Hair follicle dermal papilla cell (primary cell): Measurements from ENCODE around the gene TRABD. TPM values are rescaled to one million over a fixed set of nuclear protein-coding genes. Genes with fewer than 3 reads are reported as not detected.

Experiments used
- total RNA-seq: library from RNA; depleted of rRNA; stranded (reverse); fragments of >200 nt; gene quantifications from 2 replicates; pipeline ENCODE4 v1.2.3, GENCODE V29; 2012

The TRABD gene, protein sequence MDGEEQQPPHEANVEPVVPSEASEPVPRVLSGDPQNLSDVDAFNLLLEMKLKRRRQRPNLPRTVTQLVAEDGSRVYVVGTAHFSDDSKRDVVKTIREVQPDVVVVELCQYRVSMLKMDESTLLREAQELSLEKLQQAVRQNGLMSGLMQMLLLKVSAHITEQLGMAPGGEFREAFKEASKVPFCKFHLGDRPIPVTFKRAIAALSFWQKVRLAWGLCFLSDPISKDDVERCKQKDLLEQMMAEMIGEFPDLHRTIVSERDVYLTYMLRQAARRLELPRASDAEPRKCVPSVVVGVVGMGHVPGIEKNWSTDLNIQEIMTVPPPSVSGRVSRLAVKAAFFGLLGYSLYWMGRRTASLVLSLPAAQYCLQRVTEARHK
- total RNA-seq = 22.5 and 23.2 TPM in 2 replicates

DNA sequence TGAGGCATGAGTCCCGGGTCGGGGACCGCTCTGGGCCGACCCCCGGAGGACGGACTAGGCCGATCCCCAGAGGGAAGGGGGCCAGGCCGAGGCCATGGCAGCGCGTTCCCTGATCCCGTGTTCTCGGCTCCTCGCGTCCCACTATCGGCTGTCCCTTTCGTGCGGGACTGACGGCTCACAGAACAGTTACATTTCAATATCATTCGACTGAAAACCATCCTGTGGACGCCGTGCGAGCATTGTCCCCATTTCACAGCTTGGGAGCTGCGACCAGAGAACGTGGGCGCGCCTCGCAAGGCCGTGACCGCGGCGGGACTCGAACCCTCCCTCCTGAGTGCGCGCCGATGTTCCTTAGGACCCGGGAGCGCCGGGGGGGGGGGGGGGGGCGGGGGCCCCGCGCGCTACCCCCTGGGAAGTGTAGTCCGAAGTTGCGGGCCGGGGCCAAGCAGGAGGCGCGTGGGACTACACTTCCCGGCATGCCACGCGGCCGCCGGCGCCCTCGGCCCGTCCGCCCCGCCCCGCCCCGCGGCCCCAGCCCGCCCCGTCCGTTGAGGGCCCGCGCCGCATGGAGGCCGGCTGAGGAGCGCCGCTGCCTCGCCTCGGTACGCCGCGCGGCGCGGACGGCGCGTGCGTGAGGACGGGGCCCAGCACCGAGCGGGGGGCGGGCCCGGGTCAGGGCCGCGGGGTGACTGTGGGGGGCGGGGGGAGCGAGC lies at the start of gene TRABD:
TRABD (plus strand) TSS at position 539 of the 713 bp plus-strand sequence. CDS start 7,148 bp downstream, outside the sequence.

DNA sequence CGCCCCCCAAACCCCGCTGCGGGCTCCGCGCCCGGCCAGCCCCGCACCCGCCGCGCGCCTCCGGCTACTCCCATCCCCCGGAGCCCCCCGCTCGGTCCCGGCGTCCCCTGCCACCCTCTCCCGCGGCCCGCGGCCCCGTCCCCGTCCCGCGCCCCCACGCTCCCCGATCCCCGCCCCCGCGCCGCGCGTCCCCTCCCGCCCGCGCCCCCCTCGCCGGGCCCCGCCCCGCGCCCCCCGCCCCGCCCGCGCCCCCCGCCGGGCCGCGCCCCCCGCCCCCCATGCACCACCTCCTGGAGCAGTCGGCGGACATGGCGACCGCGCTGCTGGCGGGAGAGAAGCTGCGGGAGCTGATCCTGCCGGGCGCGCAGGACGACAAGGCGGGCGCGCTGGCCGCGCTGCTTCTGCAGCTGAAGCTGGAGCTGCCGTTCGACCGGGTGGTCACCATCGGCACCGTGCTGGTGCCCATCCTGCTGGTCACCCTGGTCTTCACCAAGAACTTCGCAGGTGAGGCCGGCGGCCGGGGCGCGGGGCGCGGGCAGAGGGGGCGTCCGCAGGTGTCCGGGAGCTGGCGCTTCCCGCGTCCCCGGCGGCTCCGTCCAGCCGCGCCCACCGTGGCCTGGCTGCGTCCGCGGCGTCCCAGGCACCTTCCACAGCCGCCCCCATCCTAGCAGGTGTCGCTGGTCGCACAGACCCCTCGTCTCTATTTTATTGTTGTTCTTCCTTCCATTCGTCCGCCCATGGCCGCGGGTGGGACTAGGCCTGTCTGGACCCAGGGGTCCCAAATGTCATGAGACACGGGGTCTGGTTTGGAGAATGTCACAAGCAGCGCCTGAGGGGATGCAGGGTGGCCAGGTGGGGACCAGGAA lies 15.0 kb upstream of the TRABD start, which contains the start of gene PANX2:
PANX2 (plus strand) TSS at position 279 of the 866 bp plus-strand sequence; CDS start at position 279, 0 bp downstream.

DNA sequence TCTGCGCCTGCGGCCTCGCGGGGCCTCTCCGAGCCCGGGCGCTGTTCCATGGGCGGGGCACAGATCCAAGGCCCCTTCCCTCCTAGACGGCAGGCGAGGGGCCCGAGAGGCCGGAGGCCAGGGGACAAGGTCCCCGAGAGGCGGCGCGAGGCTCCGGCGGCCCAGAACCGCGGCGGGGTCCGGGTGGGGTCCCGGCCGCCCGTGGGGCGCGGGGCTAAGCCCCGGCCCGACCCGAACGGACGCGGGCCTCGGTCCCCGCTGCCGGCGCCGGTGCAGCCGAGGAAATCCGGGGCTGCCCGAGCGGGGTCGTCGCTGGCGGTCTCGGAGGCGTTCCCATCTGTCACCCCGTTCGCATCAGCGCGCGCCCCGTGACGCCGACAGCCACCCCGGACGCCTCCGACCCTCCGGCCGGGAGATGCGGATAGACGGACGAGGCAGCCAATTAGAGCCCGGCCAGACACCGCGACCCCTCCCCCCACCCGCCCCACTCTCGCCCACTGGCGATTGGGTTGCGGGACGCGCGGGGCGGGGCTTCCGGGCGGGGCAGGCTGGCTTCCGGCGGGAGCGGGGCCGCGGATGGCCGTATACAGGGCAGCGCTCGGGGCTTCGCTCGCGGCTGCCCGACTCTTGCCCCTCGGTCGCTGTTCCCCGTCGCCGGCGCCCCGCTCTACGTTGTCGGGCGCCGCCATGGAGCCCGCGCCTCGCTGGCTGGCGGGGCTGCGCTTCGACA lies 14.9 kb downstream of the TRABD start, which contains the start of gene SELENOO:
SELENOO (plus strand) TSS at position 551 of the 730 bp plus-strand sequence; CDS start at position 577, 26 bp downstream.

DNA sequence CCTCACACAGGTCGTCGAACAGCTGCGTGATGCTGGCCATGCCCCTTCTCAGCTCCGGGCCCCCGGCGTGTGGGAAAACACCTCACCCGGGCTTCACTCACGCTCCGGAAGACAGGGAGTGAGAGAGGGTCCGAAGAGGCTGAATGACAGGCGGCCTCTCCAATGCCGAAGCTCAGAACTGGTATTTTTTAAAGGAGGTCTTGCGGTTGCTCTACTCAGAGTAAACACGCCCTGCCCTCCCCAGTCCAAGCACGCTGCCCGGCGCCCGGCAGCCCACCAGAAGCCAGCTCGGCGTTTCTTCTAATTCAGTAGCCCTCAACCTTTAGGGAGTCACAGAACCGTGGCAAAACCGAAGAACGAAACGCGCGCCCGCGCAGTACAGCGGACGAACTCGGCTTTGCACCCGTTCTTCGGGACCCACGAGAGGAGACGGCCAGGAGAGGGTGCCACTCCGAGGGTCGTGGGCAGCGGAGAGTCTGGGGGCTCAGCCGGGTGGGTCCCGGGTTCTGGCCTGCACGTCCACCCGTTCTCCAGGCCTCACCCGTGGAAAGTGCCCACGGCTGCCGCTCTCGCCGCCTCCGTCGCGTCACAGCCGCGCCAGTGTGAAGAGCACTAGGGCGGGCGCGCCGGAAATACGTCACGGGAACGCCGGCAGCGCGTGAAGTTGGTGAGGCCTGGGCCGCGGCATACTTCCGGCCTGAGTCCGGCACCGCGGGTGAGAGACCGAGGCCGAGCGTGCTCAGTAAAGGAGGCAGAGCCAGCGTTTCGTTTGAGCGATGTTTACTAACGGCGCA lies 58.9 kb downstream of the TRABD start, which contains the start of gene TUBGCP6:
TUBGCP6 (minus strand) TSS at position 604 of the 794 bp plus-strand sequence; CDS start at position 40, 564 bp downstream.

Other genes starting within 250 kb of the TRABD start
- 30.2 and 35.9 TPM in 2 replicates for gene PIM3, start 225.1 kb upstream of the TRABD start, total RNA-seq
- gene IL17REL, start 173.1 kb upstream of the TRABD start, total RNA-seq = not detected in 2 replicates
- not detected in 2 replicates for gene TTLL8, start 127.6 kb upstream of the TRABD start, total RNA-seq
- gene MLC1, start 100.5 kb upstream of the TRABD start, total RNA-seq = under 0.01 TPM in 1 of 2 replicates, not detected in the other
- gene MOV10L1, start 95.9 kb upstream of the TRABD start, total RNA-seq = 2.6 TPM in 2 replicates
- gene PANX2, start 15.2 kb upstream of the TRABD start, total RNA-seq = 0.36 and 0.65 TPM in 2 replicates
- gene SELENOO, start 15.1 kb downstream of the TRABD start, total RNA-seq = 12.3 and 20.6 TPM in 2 replicates
- 36.3 and 40.6 TPM in 2 replicates for gene TUBGCP6, start 59.1 kb downstream of the TRABD start, total RNA-seq
- gene HDAC10, start 65.4 kb downstream of the TRABD start, total RNA-seq = 20.8 and 24.2 TPM in 2 replicates
- 25.0 and 38.6 TPM in 2 replicates for gene MAPK12, start 75.8 kb downstream of the TRABD start, total RNA-seq
- gene MAPK11, start 84.5 kb downstream of the TRABD start, total RNA-seq = 6.1 and 7.6 TPM in 2 replicates
- gene PLXNB2, start 121.7 kb downstream of the TRABD start, total RNA-seq = 125 and 138 TPM in 2 replicates
- gene DENND6B, start 141.1 kb downstream of the TRABD start, total RNA-seq = 4.9 and 6.0 TPM in 2 replicates
- 66.5 and 71.2 TPM in 2 replicates for gene PPP6R2, start 157.4 kb downstream of the TRABD start, total RNA-seq